GM19025 (cell line): ENCODE measurements around the gene NRF1.

Experiments
- ATAC-seq: cut with Tn5 transposase; IDR thresholded peaks from one replicate; pipeline ENCODE4 v1.9.1; 2021; ENCODE audit warnings: mild to moderate bottlenecking, low read depth, moderate library complexity; ENCODE audit not compliant: unreplicated experiment

The NRF1 gene

GRCh38 chr7:129796186-129796775, 184.8 kb downstream of the NRF1 start:
- ATAC-seq, result no peak

DNA sequence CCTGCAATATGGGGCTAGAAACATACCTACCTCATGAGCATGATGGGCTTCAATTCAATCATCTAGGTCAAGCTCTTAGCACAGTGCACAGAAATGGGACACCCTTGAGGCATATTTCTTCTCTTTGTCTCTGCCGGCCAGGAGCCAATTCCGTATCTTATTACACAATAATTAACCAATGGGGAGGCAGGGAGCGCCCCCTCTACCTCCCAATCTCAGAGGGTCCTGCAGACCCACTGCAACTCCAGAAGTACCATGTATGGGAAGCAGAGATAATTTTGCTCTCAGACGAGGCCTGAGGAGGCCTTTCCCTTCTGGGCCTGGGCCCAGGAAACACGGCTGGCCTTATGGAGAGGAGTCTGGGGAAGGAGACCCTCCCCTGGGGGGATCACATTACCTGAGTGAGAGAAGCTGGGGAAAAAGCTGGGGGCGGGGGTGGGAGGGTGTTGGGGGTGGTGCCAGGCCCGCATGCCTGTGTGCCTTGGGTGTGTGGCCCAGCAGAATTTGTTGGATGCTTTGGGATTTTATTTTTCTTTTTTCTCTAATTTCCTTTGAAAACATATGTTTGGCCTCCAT, 185.8 kb downstream of the NRF1 start:
- no peak for ATAC-seq

GRCh38 chr7:129798616-129799349, 187.3 kb downstream of the NRF1 start:
- no peak for ATAC-seq

DNA sequence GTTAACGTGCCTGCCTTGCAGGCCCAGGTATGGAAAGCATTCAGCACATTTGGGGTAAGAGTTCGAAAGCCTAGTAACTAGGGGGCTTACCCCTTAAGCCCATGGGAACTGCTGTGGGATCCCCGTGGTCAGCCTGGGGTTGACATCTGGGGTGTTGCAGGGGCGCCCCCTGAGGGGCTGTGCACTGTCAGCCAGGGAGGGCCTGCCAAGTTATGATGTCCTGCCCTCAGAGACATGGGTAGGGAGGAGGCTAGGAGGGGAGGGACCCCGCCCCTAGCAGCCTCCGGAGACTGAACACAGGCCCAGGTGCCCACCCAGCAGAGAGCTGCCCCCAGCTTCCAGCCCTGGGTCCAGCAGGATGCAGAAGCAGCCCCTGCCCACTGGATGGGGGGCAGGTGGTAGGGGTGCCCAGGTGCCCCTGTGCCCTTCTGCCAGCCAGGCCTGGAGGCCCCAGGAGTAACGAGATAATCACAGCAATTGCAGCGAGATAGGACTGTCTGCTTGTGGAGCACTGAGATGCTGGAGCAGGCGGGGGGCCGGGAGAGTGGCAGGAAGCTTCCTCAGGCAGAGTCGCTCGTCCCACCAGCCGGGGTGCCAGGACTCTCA, 187.9 kb downstream of the NRF1 start:
- no peak for ATAC-seq

- no peak for ATAC-seq
Observed at GRCh38 chr7:129800901-129801300, 189.4 kb downstream of the NRF1 start.

- no peak for ATAC-seq
Observed at GRCh38 chr7:129801882-129802281, 190.4 kb downstream of the NRF1 start.

- no peak for ATAC-seq
Observed at GRCh38 chr7:129803546-129804081, 192.1 kb downstream of the NRF1 start.

- no peak for ATAC-seq
Observed at GRCh38 chr7:129804111-129804889, 192.8 kb downstream of the NRF1 start.

DNA sequence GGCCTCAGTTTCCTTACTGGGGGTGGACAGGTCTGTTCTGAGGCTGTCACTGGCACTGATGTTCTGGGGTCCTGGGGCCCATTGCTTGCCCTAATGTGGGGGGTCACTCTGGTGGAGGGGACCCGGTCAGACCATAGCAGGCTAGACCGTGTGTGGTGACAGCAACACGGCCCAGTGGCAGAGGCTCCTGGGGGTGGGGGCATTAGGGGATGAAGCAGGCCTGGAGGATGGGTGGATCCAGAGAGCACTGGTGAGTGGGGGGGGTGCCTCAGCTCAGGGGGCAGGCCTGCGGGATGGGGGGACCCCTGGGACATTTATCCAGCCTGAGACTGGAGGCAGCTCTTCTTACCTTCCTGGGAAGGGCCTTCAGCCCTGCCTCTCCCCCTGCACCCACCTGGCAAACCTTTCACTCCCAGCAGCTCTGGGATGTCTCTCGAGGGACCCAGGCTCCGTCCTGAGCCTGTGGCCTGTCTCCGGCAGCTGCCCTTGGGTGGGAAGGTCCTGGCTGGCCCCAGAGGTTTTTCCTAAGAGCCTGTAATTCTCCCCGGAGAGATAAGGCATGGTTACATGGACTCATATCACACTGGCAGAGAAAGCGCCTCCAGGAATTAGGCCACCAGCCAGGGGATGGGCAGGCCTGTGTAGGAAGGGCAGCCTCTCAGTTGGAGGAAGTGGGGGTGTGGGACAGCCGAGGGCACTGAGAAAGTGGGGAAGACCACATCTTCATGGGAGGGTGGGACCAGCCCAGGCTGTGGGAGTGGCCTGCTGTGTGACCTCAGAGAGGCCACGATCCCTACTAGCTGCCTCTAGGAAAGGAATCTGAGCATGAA, 193.6 kb downstream of the NRF1 start:
- ATAC-seq, result no peak
